Nephron progenitor cell (in vitro differentiated cells): ENCODE results near the gene CTRB2.

Source experiments
- DNase-seq: peaks from one replicate; pipeline ENCODE4 v3.0.0; 2021
- H3K27ac Mint-ChIP-seq: 2 replicates; pipeline ENCODE4 v1.8.0; 2021; ENCODE audit warnings: mild to moderate bottlenecking, moderate library complexity, mixed read lengths
- H3K27me3 Mint-ChIP-seq: 2 replicates; pipeline ENCODE4 v1.8.0; 2021; ENCODE audit warnings: mild to moderate bottlenecking, low read depth, mixed read lengths; ENCODE audit not compliant: poor library complexity
- H3K36me3 Mint-ChIP-seq: 2 replicates; pipeline ENCODE4 v1.8.0; 2021; ENCODE audit warnings: low read depth, mixed read lengths
- H3K4me1 Mint-ChIP-seq: 2 replicates; pipeline ENCODE4 v1.8.0; 2021; ENCODE audit warnings: mixed read lengths
- H3K4me3 Mint-ChIP-seq: 2 replicates; pipeline ENCODE4 v1.8.0; 2021; ENCODE audit warnings: mild to moderate bottlenecking, moderate library complexity, mixed read lengths
- H3K9me3 Mint-ChIP-seq: 2 replicates; pipeline ENCODE4 v1.8.0; 2021; ENCODE audit warnings: mild to moderate bottlenecking, moderate library complexity, mixed read lengths
- TF ChIP-seq, protein P1 (sequence below): fragments of 200-600 bp; sonication (generic); IDR thresholded peaks from 2 replicates; pipeline ENCODE4 v1.5.0; 2021; ENCODE audit warnings: antibody characterized with exemption

CTRB2 gene

DNA sequence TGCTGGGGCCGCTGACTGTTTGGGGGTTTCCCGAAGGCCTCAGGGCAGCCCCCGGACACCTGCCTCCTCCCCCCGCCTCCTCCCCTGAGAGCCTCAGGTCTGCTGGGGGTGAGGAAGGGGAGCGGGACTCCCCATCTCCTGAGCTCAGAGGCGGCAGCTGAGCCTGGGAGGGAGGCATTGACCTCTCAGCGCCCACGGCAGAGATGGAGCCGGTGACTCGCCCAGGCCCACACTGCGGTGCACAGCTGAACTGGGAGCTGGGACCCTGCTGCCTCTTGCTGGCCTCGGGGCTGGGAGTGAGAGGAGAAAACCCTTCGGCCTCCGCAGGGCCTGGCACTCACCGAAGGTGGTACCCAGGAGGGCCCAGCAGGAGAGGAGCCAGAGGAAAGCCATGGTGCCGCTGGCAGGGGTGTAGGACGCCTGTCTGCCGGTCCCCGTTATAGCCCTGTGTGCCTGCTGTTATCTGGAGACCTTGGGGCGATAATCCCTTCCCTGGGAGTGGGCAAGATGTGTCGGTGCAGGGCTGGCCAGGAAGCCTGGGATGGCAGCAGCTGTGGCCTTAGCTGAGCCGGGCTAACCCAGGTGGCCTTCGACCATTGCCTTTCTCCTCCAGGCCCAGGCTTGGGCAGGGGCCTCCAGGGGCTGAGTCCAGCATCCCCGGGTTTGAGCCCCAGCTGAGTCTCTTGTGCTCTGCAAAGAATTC lies at the start of gene CTRB2:
Gene CTRB2 (minus strand): TSS at position 413 of the 703 bp plus-strand sequence. CDS start 20 bp downstream, at position 393.
- Mint-ChIP-seq H3K27ac (no peak within 1 kb of the TSS), H3K27me3 (peaks cover 6% of the 10 kb centered on the region), H3K4me3 (no peak within 1 kb of the TSS), H3K36me3 (no peaks in the 10 kb centered on the region), H3K9me3 (no peaks in the 10 kb centered on the region), H3K4me1 (peaks cover 20% of the 10 kb centered on the region)
- DNase-seq, result no peak
- TF ChIP-seq, protein P1, sequence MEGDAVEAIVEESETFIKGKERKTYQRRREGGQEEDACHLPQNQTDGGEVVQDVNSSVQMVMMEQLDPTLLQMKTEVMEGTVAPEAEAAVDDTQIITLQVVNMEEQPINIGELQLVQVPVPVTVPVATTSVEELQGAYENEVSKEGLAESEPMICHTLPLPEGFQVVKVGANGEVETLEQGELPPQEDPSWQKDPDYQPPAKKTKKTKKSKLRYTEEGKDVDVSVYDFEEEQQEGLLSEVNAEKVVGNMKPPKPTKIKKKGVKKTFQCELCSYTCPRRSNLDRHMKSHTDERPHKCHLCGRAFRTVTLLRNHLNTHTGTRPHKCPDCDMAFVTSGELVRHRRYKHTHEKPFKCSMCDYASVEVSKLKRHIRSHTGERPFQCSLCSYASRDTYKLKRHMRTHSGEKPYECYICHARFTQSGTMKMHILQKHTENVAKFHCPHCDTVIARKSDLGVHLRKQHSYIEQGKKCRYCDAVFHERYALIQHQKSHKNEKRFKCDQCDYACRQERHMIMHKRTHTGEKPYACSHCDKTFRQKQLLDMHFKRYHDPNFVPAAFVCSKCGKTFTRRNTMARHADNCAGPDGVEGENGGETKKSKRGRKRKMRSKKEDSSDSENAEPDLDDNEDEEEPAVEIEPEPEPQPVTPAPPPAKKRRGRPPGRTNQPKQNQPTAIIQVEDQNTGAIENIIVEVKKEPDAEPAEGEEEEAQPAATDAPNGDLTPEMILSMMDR, result no peak

DNA sequence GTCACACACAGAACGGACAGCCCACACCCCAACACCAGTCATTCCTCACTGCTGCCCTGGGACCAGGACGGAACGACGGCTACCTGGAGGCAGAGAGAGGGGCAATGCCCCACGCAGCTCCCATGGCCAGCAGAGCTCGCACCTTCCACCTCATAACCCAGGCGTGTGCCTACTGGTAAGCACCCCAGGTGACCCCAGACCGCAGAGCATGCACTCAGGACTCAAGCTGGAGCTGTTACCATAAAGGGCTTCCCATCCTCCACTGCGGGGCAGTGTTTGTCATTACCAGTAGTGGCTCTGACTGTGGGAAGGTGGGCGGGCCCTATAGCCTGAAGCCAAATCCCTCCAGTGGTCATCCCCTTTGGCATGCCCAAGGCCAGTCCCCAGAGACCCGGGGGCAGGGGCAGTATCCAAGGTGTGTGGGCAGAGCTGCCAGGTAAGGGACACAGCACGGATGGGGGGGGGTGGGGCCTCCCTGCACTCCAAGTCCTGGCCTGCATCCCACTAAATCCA lies 49.2 kb upstream of the CTRB2 start:
- DNase-seq, result no peak
- Mint-ChIP-seq H3K27ac (no peak overlapping the region), H3K27me3 (no peaks in the 10 kb centered on the region), H3K4me1 (peaks cover 79% of the 10 kb centered on the region), H3K9me3 (no peaks in the 10 kb centered on the region), H3K4me3 (no peak overlapping the region), H3K36me3 (no peaks in the 10 kb centered on the region)
- TF ChIP-seq, protein P1, result no peak

DNA sequence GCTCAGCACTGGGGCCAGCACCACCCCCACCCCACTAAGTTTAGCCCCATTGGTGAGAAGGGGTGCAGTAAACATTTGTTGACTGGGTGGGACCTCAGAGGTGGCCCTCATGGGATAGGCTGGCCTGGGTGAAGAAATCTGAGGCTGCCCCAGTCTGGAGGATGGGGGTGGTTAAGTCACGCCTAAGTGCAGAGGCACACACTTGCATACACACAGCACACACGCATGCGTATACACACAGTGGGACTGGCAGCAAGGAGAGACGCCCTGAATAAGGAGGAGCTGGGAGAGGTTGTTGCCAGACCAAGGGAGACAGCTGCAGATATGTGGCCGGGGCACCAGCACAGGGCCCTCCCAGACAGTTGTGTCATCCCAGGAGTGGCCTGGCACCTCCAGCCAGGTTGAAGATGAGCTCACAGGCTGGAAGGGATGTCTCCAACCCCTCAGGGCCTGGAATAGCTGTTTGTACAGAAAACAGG lies 47.4 kb upstream of the CTRB2 start:
- H3K27ac Mint-ChIP-seq, result peak overlapping the region; percentile 94
- no peaks in the 10 kb centered on the region for H3K9me3 Mint-ChIP-seq
- H3K4me1 Mint-ChIP-seq, result peaks cover 84% of the 10 kb centered on the region
- TF ChIP-seq, protein P1, result no peak
- no peaks in the 10 kb centered on the region for H3K27me3 Mint-ChIP-seq
- H3K36me3 Mint-ChIP-seq, result no peaks in the 10 kb centered on the region
- H3K4me3 Mint-ChIP-seq, result no peak overlapping the region
- DNase-seq, result peak; percentile 28

DNA sequence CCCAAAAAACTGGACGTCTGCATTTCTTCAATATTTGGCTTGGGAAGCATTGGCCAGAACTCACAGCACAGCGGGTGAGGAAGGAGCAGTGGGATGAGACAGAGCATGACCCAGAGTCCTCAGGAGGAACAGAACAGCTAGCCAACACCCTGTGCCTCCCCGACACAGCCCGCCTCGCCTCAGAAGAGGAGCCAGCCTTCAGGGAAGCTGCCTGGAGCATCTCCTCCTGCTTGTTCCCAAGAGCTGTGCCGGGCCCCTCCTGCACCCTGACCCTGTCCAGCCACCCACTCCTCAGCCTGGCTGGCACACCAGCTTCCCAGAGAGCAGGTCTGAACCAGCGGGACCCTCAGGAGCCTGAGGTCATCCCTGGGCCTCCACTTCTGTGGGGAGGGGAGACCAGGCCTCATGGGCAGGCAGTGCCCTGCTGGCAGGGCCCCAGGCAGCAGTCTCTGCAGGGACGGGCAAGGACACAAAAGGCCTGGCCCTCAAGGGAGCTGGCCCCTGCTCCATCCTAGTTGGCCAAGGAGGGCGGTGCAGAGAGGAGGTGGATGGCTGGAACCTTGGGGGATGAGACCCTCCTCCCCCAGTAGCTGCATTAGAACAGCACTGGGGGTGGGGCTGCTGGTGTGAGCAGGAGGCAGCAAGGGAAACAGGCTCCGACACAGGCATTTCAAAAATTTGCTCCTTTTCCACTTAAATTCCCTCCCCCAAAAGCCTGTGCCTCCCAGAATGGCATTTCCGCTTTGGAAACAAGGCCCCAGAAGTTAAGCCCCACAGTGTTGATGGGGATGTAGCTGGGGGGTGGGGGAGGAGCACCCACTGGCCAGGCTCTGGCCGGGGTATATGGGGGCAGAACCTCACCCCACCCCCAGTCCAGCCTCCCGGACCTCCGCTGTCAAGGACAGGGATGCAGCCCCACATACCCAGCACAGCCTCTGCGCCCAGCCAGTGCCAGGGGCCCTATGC lies 46.3 kb upstream of the CTRB2 start:
- Mint-ChIP-seq H3K4me1 (peaks cover 86% of the 10 kb centered on the region), H3K4me3 (peak overlapping the region; percentile 34), H3K36me3 (no peaks in the 10 kb centered on the region), H3K27ac (no peak overlapping the region), H3K27me3 (no peaks in the 10 kb centered on the region), H3K9me3 (no peaks in the 10 kb centered on the region)
- TF ChIP-seq, protein P1, result no peak
- DNase-seq, result peak; percentile 40

DNA sequence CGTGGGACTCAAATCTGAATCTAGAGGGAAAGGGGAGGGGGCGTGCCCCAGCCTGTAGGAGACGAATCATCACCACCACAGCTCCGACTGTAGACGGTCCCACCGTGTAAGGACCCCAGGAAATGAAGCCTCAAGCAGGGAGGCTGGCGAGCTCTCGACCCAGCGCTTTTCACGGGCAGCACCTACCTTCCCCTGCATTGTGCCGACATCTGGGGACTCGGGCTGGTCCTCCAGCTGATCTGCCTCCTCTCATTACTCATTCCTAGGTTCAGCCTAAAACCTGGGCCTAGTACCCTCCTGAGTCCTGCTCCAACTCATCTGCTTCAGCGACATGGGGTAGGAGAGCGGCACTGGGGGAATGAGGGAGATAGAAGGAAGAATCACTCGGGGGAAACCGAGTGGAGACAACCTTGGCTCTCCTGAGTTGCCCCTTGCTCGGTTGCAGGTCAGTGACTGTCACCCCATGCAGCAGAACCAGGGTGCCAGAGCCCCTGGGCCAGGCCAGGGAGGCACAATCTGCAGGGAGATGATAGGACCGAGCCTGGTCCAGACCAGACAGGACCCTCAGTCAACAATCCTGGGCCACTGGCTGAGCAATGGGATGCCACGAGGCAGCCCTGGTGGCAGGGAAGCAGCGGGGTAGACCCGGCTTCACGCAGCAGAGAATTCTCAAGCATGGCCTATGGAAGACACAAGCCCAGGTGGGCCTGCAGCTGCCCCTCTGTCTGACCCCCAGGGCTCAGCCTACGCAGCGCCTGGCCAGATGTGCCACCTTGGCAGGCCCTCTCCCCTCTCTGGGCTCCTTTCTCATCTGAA lies 45.3 kb upstream of the CTRB2 start:
- Mint-ChIP-seq H3K27me3 (no peaks in the 10 kb centered on the region), H3K27ac (peak overlapping the region; percentile 59), H3K36me3 (no peaks in the 10 kb centered on the region), H3K4me1 (peaks cover 85% of the 10 kb centered on the region), H3K4me3 (peak overlapping the region; percentile 64), H3K9me3 (no peaks in the 10 kb centered on the region)
- DNase-seq, result no peak
- TF ChIP-seq, protein P1, result no peak
